Inflammatory macrophage (primary cell): ENCODE data around the gene CD96.
"Not testable (repeated sequence)": the region's sequence is repeated elsewhere in the genome, so short reads cannot be mapped to it uniquely, and the experiment has no call there.

Experiments used
- DNase-seq, 2 donors: peaks; one replicate each; pipeline ENCODE4 v3.0.0-alpha.2; 2020 to 2022

Gene CD96

GRCh38 chr3:111629018-111629417 is 87.0 kb downstream of the CD96 start:
- DNase-seq, result not testable (repeated sequence)

DNA sequence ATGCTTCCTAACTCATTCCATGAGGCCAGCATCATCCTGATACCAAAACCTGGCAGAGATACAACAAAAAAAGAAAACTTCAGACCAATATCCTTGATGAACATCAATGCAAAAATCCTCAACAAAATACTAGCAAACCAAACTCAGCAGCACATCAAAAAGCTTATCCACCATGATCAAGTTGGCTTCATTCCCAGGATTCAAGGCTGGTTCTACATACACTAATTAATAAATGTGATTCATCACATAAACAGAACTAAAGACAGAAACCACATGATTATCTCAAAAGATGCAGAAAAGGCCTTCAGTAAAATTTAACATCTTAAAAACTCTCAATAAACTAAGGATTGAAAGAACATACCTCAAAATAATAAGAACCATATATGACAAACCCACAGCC is 88.6 kb downstream of the CD96 start:
- not testable (repeated sequence) for DNase-seq

DNA sequence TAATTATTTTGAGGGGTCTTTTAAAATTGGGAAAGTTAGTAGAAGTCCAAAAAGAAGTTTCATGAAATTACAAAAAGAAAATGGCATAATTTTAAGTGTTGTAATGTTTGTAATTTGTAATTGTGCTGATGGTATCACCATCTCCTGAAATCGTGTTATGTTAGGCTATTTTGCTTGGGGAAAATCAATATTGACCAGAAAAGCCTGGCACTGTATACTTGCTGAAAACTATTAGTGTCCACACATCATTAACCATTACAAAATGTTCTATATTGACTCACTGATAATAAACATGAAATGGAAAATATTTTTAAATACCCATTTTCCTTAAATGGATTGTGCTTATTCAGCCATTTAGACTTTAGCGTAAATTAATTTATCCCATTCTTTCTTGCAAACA is 93.4 kb downstream of the CD96 start:
- no peak for DNase-seq

DNA sequence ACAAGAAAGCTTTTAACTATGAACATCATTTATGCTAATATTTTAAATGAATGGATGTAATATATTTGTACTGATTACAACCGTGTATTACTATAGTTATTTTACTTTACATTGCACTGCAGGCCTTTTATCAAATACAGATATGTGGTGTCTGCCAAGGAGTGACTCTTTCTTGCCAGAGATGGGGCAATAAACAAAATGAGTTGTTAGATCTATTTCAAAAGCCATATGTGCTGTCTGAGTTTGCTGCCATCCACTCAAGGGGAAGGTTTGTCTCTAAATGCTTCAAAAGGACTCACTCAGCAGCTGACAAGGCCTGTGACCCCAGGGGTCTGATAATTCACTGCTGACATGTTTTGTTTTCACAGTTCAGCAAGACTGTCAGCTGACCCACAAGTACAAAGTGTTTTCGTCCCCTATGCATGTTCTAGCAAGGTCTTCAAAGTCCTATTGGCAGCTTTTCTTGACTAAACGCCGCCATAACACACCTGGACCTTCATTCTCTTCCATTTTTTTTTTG is 94.4 kb downstream of the CD96 start:
- no peak for DNase-seq

DNA sequence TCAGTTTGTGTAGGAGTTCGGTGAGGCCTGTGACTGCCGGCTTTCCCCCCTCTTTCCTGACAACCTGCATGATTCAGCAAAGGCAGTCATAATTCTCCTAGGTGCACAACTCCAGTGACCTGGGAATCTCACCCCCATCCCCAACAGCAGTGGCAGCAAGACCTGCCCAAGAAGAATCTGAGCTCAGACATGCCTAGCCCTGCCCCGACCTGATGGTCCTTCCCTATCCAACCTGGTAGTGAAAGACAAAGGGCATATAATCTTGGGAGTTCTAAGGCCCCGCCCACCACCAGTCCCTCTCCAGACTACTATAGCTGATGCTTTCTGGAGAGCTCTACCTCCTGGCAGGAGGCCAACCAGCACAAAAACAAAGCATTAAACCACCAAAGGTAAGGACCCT is 97.3 kb downstream of the CD96 start:
- no peak for DNase-seq

- no peak for DNase-seq
Measured at GRCh38 chr3:111648991-111649579, 107.1 kb downstream of the CD96 start.

- no peak for DNase-seq
Measured at GRCh38 chr3:111650378-111651275, 108.6 kb downstream of the CD96 start.

DNA sequence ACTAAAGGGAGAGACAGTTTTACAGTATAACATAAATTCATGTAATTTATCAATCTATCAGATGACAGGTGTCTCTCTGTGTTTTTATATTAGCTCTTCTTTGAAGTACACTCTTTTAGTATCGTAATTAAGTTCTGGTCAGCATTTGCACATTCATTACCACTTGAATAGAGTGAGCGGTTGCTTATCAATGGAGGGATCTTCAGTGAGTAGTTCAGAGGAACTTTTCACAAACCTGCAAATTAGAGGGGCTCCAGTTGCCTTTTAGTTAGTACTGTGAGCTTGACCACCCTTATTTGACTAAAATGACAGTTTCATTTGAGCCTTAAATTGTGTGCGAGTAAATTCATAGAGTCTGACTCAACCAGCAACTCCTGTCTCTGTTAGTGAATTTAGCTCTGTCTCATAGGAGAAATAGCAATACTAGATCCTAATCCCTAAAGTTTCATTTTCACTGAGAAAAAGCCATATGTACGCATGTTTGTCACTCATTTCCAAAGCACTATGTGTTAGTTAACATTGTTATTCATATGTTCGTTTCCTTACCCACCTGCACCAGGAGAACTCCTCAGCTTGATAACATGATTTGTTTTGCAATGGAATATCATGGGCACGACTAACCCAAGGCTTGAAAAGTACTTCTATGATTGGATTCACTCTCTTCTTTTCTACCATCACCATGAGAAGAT is 110.6 kb downstream of the CD96 start:
- DNase-seq, result no peak

- no peak for DNase-seq
Measured at GRCh38 chr3:111653766-111654165, 111.8 kb downstream of the CD96 start.

GRCh38 chr3:111662012-111662411 is 120.0 kb downstream of the CD96 start:
- DNase-seq, result no peak

GRCh38 chr3:111662907-111663306 is 120.9 kb downstream of the CD96 start:
- DNase-seq, result peak in 1 of 2 donors; percentile 18

GRCh38 chr3:111666041-111666735 is 124.2 kb downstream of the CD96 start:
- no peak for DNase-seq

- no peak for DNase-seq
Measured at GRCh38 chr3:111667170-111667569, 125.2 kb downstream of the CD96 start.

- peak; percentile 94 to 97 for DNase-seq
Measured at GRCh38 chr3:111667621-111668239, 125.7 kb downstream of the CD96 start.

GRCh38 chr3:111668326-111668725 is 126.3 kb downstream of the CD96 start:
- no peak for DNase-seq

- DNase-seq, result peak; percentile 51 to 59
Measured at GRCh38 chr3:111668888-111669488, 127.0 kb downstream of the CD96 start.

DNA sequence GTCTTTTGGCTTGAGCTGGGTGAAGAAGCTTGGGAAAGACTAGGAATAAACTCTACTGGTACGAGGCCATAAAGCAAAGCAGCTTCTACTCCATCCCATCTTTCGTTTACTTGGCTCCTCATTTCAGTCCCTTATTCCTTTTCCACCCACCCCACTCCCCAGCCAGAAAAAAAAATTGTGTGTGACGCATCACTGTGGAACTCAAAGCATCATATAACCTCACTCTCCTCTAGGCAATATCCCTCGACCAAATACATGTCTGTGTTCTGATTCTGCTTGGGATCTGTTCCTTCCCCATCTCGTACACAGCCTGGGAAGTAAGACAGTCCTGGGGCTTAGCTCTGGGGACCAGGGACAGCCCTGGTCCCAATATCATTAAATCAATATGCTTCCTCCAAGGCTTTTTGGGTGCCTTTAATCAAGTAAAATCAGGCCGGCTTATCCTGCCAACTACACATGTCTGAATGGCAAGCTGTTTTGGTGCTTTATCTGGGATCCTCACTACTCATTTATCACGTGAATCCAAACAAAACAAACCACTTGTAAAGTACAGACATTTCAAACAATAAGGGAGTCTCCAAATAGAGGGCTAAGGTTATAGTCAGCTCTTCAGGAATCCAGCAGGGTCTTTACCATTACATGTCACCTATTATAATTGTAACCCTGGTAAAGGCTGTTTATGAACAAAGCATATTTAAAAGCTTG is 128.1 kb downstream of the CD96 start:
- no peak for DNase-seq

DNA sequence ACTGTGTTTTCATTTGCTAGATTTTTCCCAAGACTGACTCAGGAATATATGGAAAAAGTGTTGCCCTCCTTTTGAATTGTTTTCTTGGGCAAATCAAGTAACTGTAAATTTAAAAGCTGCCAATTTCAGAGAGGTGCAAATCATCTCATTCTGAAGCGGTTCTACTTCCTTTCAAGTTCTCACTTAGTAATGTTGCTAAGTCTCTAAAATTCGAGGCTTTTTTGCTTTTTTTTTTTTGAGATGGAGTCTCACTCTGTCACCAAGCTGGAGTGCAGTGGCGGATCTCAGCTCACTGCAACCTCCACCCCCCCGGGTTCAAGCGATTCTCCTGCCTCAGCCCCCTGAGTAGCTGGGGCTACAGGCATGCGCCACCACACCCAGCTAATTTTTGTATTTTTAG is 130.5 kb downstream of the CD96 start:
- DNase-seq, result not testable (repeated sequence)

DNA sequence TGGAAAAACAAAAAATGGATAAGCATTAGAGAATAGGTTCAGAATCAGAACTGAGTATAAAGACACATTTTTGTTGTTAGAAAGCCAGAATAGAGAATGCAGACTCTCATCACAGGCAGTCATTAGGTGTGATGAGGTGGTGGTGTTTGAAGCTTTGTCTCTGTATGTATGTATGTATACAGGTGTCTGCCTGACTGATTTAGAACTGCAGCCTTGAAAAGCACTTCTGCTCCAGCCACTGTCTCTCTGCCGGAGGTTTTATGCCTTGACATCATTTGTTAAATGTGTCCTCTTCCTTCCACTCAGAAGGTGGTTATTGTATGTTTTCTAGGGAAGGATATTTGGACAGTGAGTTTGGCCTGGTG is 133.8 kb downstream of the CD96 start:
- no peak for DNase-seq

- no peak for DNase-seq
Measured at GRCh38 chr3:111676211-111677006, 134.4 kb downstream of the CD96 start.
